T-cell (primary cell): ENCODE measurements around the gene STARD6. TPM values are rescaled to one million over a fixed set of nuclear protein-coding genes. Genes with fewer than 3 reads are reported as not detected.

Experiments used
- ATAC-seq, 4 experiments: fragments of 200-7000 bp in 3 of 4; fragments of 150-1000 bp in 1 of 4; cut with Tn5 transposase; replicated peaks in 1 of 4; 1 replicate in 3 of 4; 2 replicates in 1 of 4; pipeline ENCODE4 v1.10.0; 2021; ENCODE audit warnings: moderate library complexity in 3 of 4, mild to moderate bottlenecking in 2 of 4, moderate number of reproducible peaks in 1 of 4
- CTCF ChIA-PET, 2 donors: fragments of 300-600 bp; sonication (Branson Sonifier 250); formaldehyde crosslinking; loops; one replicate each; lab custom pipeline; 2022; ENCODE audit warnings: antibody characterized with exemption in 2 of 2; lab: Charles Lee
- POLR2A ChIA-PET, 2 donors: fragments of 300-600 bp; sonication (Branson Sonifier 250); formaldehyde crosslinking; loops; one replicate each; lab custom pipeline; 2022; ENCODE audit warnings: antibody characterized with exemption in 2 of 2; lab: Charles Lee
- DNase-seq, 35 experiments: peaks; one replicate each; pipeline versions ENCODE4 v3.0.0 to v3.0.0-alpha.2; 2013 to 2023
- H3K27ac ChIP-seq: one replicate; pipeline ENCODE4 v1.5.1; 2013; ENCODE audit warnings: low read length
- H3K27me3 ChIP-seq, 2 experiments: replicated peaks in 1 of 2; 1 replicate in 1 of 2; 2 replicates in 1 of 2; pipeline versions ENCODE4 v1.6.1 to v1.7.0; 2013; ENCODE audit warnings: low read length in 1 of 2, mixed read lengths in 1 of 2; ENCODE audit not compliant: control insufficient read depth in 2 of 2, insufficient read depth in 2 of 2; ENCODE audit errors: extremely low read depth in 1 of 2
- H3K36me3 ChIP-seq, 2 donors: 1 replicate in 1 of 2; 2 replicates in 1 of 2; pipeline versions ENCODE4 v1.6.1 to v1.7.0; 2013; ENCODE audit warnings: low read length in 1 of 2; ENCODE audit not compliant: control insufficient read depth in 2 of 2, insufficient read depth in 1 of 2; ENCODE audit errors: extremely low read depth in 1 of 2
- H3K4me1 ChIP-seq, 2 experiments: 1 replicate in 1 of 2; 2 replicates in 1 of 2; pipeline versions ENCODE4 v1.6.1 to v1.7.0; 2013; ENCODE audit warnings: low read length in 2 of 2, mixed read lengths in 1 of 2; ENCODE audit not compliant: insufficient read depth in 2 of 2, control insufficient read depth in 1 of 2; ENCODE audit errors: extremely low read depth in 1 of 2
- H3K4me3 ChIP-seq, 2 donors: 1 replicate in 1 of 2; 2 replicates in 1 of 2; pipeline versions ENCODE4 v1.5.1 to v1.7.0; 2013; ENCODE audit warnings: mild to moderate bottlenecking in 2 of 2, low read length in 1 of 2, moderate library complexity in 1 of 2; ENCODE audit not compliant: control insufficient read depth in 1 of 2; ENCODE audit errors: extremely low read depth in 1 of 2
- H3K9me3 ChIP-seq: 2 replicates; pipeline ENCODE4 v1.7.0; 2013
- H3K27ac Mint-ChIP-seq, 2 donors: one replicate each; pipeline ENCODE4 v1.8.0; 2020 to 2021; ENCODE audit warnings: mild to moderate bottlenecking in 2 of 2, mixed read lengths in 2 of 2
- H3K27me3 Mint-ChIP-seq, 2 donors: one replicate each; pipeline ENCODE4 v1.8.0; 2021 to 2022; ENCODE audit warnings: mixed read lengths in 2 of 2
- H3K36me3 Mint-ChIP-seq: one replicate; pipeline ENCODE4 v1.8.0; 2021; ENCODE audit warnings: mixed read lengths
- H3K4me1 Mint-ChIP-seq, 3 donors: one replicate each; pipeline ENCODE4 v1.8.0; 2020 to 2022; ENCODE audit warnings: mixed read lengths in 3 of 3, mild to moderate bottlenecking in 1 of 3
- H3K4me3 Mint-ChIP-seq, 3 donors: one replicate each; pipeline ENCODE4 v1.8.0; 2020 to 2022; ENCODE audit warnings: mild to moderate bottlenecking in 3 of 3, mixed read lengths in 3 of 3, moderate library complexity in 3 of 3
- H3K9me3 Mint-ChIP-seq, 3 donors: one replicate each; pipeline ENCODE4 v1.8.0; 2020 to 2022; ENCODE audit warnings: mixed read lengths in 3 of 3
- WGBS: methylation state at CpG from one replicate; pipeline ENCODE4 v1.1.5; 2013; ENCODE audit warnings: missing lambda C conversion rate; ENCODE audit not compliant: insufficient coverage; 5-methylcytosine and 5-hydroxymethylcytosine counted together
- total RNA-seq, 35 experiments: library from RNA in 6 of 35; stranded (reverse) in 6 of 35; fragments of 120-200 nt in 1 of 35; gene quantifications; one replicate each; pipeline versions ENCODE4 v1.2.1 to v1.2.4 and lab custom pipeline; 2013 to 2026

The STARD6 gene
- total RNA-seq, 5 donors from 2014 or later (not counting 1 experiment from before 2014, with no cell fraction given), result not detected

DNA sequence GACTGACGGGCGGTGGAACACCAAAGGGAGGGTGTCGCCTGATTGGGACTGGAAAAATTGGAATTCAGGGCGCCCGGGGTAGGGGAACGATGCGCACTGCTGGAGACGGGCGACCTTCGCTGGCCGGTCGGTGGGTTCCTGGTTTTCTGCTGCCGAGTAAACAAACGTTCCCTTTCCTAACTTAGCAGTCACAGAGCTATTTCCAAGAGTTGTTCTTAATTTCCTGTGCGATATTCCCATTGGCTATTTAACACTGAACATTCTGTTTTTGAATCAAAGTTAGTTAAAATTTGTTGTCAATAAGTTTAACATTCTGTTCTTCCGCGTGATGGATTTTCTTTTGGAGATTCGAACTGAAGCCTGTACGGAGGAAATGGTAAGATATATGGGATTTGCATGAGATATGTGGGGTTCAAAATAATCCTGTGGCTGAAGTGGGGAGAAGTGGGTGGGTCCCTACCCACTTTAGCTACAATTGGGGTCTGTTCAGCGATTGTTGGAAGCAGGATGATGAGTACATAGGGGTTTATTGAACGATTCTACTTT lies 910 bp upstream of the STARD6 start:
- Histone ChIP-seq H3K27me3 (no peaks in the 10 kb centered on the region), H3K9me3 (no peaks in the 10 kb centered on the region), H3K4me1 (peaks cover 0 to 8% of the 10 kb centered on the region in 2 experiments), H3K27ac (no peak overlapping the region), H3K4me3 (peak overlapping the region; percentile 89 to 93), H3K36me3 (peaks cover 0 to 2% of the 10 kb centered on the region in 2 donors)
- no peaks in the 10 kb centered on the region for H3K9me3 Mint-ChIP-seq
- H3K27ac Mint-ChIP-seq, result peak overlapping the region; percentile 90 to 94
- whole genome bisulfite sequencing, result 2% methylated on average over 12 of the region's 21 CpGs
- ChIA-PET POLR2A (interaction anchor here in 1 of 2 donors (0.8 kb wide), 1 partner anchor 135 kb away, joined by 4 read pairs; no protein-coding TSS in a partner anchor), CTCF (interaction anchor here in 1 of 2 donors (0.7 to 2.4 kb wide), 4 partner anchors 71 to 136 kb away, joined by 4 to 19 read pairs (median 10); partner anchors contain the start of gene POLI)
- peak in 1 of 4 experiments; percentile 1 for ATAC-seq
- peaks cover 3% of the 10 kb centered on the region for H3K36me3 Mint-ChIP-seq
- peaks cover 14 to 22% (median 20%) of the 10 kb centered on the region in 3 donors for H3K4me1 Mint-ChIP-seq
- H3K4me3 Mint-ChIP-seq, result peak overlapping the region; percentile 94 to 99 (median 95)
- no peaks in the 10 kb centered on the region for H3K27me3 Mint-ChIP-seq
- DNase-seq, result peak in 1 of 35 experiments; percentile 2

DNA sequence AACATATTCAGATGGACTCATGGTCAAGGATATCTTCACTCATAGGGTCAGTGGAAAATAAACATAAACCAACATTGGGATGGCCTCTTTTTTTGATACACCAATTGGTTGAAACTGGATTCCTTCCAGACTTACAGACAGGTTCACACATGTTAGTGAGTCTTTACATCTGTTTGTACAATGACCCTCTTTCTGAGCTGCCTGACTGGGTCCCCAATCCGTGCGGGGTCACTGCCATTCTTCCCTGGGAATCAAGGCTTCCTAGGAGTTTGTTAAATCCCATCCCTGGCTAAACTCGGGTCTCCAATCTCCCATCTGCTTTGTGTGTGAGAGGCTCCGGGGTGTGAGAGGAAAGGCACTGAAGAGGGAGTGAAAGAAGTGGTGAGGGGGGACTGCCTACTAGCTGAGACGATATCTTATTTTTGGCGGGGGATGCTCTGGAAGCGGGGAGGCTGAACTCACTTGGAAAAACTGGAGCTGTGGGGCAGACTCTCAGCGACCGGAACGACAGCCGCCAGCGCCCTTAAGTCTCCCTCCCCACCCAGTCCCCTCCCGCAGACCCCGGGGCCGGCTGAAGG lies 487 bp downstream of the STARD6 start:
- Mint-ChIP-seq H3K9me3 (no peaks in the 10 kb centered on the region), H3K27me3 (peaks cover 2 to 5% of the 10 kb centered on the region in 2 donors), H3K4me1 (peaks cover 14 to 22% (median 20%) of the 10 kb centered on the region in 3 donors), H3K27ac (peak overlapping the region; percentile 90 to 94), H3K36me3 (peaks cover 3% of the 10 kb centered on the region), H3K4me3 (peak overlapping the region; percentile 94 to 99 (median 95))
- 20% methylated on average over 3 of the region's 15 CpGs for whole genome bisulfite sequencing
- Histone ChIP-seq H3K4me1 (peaks cover 0 to 8% of the 10 kb centered on the region in 2 experiments), H3K36me3 (peaks cover 0 to 2% of the 10 kb centered on the region in 2 donors), H3K4me3 (peak overlapping the region; percentile 89 to 93), H3K9me3 (no peaks in the 10 kb centered on the region), H3K27ac (peak overlapping the region; percentile 70), H3K27me3 (peaks cover 0 to 4% of the 10 kb centered on the region in 2 experiments)
- CTCF ChIA-PET, result interaction anchor here (1.0 to 2.4 kb wide), 5 partner anchors 35 to 134 kb away, joined by 3 to 19 read pairs (median 4); partner anchors contain the start of genes MBD2 (in 1 of the 2) and POLI (in 1 of the 2)
- DNase-seq, result peak in 5 of 35 experiments; percentile 0 to 24 (median 1)
- ATAC-seq, result peak in 2 of 4 experiments; percentile 14 to 17
- POLR2A ChIA-PET, result interaction anchor here (0.6 to 1.0 kb wide), 3 partner anchors 88 to 145 kb away, joined by 3 to 6 read pairs (median 3); partner anchors contain the start of genes MBD2 (in 1 of the 2) and POLI (in 1 of the 2)

DNA sequence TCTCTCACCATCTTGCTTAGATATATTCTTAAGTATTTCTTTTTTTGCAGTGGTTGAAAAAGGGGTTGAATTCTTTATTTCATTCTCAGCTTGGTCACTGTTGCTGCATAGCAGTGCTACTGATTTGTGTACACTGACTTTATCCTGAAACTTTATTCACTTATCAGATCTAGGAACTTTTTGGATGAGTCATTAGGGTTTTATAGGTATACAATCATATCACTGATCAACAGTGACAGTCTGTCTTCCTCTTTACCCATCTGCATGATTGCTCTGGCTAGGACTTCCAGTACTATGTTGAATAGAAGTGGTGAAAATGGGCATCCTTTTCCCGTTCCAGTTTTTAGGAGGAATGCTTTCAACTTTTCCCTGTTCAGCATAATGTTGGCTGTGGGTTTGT lies 6.5 kb downstream of the STARD6 start:
- Mint-ChIP-seq H3K27ac (no peak overlapping the region), H3K4me1 (no peaks in the 10 kb centered on the region), H3K36me3 (no peaks in the 10 kb centered on the region), H3K4me3 (no peak overlapping the region), H3K27me3 (peaks cover 22 to 25% of the 10 kb centered on the region in 2 donors), H3K9me3 (no peaks in the 10 kb centered on the region)
- Histone ChIP-seq H3K9me3 (no peaks in the 10 kb centered on the region), H3K4me1 (no peaks in the 10 kb centered on the region), H3K27ac (no peak overlapping the region), H3K27me3 (peaks cover 0 to 4% of the 10 kb centered on the region in 2 experiments), H3K36me3 (no peaks in the 10 kb centered on the region), H3K4me3 (no peak overlapping the region)
- DNase-seq (no peak), ATAC-seq (no peak)
- CTCF ChIA-PET, result no interaction called here
- WGBS, result 100% methylated on average over 1 of the region's 1 CpG
- POLR2A ChIA-PET, result no interaction called here

DNA sequence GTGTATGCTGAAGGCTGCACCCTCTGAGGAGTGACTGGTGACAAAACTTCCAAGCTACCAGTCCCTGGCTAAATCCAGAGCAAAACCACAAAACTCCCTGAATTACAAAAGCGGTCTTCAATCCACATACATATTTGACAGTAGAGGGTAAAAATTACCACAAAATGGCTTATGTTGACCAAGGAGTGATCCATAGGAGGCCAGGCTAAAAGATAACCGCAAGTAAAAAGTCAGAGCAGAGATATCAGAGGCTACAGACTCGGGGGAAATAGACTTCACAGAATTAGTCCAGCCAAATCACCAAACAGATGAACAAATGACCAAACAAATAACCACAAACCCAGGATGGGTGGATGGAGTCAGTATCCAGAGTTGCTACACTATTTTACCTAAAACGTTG lies 19.4 kb downstream of the STARD6 start:
- H3K27ac ChIP-seq, result no peak overlapping the region
- no peak overlapping the region for H3K4me3 ChIP-seq
- CTCF ChIA-PET, result no interaction called here
- H3K4me1 ChIP-seq, result no peaks in the 10 kb centered on the region
- POLR2A ChIA-PET, result no interaction called here
- H3K27me3 ChIP-seq, result peaks cover 0 to 2% of the 10 kb centered on the region in 2 experiments
- H3K36me3 ChIP-seq, result no peaks in the 10 kb centered on the region
- Mint-ChIP-seq H3K27me3 (peaks cover 7 to 12% of the 10 kb centered on the region in 2 donors), H3K4me1 (no peaks in the 10 kb centered on the region), H3K36me3 (no peaks in the 10 kb centered on the region), H3K9me3 (peaks cover 0 to 6% (median 0%) of the 10 kb centered on the region in 3 donors), H3K27ac (no peak overlapping the region), H3K4me3 (no peak overlapping the region)
- ATAC-seq, result no peak
- no peaks in the 10 kb centered on the region for H3K9me3 ChIP-seq
- no CpG with 5 or more reads among the region's 4 CpGs for WGBS
- DNase-seq, result no peak

DNA sequence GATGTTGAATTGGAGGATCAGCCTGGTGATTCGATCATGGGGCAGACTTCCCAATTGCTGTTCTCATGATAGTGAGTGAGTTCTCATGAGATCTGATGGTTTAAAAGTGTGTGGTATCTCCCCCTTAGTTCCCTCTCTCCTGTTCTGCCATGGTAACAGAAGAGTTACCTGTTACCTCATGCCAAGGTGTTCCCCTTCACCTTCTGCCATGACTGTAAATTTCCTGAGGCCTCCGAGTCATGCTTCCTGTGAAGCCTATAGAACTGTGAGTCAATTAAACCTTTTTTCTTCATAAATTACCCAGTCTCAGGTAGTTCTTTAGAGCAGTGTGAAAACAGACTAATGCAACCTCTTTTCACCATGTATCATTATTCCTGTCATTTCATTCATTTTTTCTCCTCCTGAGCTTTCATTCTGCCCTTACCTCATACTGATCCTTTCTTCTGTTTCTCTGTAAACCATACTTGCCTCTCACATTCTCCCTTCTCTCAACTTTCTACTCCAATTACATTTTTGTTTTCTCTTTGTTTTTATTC lies 22.0 kb downstream of the STARD6 start:
- CTCF ChIA-PET, result no interaction called here
- Mint-ChIP-seq H3K27me3 (peaks cover 11 to 15% of the 10 kb centered on the region in 2 donors), H3K9me3 (peaks cover 0 to 2% (median 0%) of the 10 kb centered on the region in 3 donors), H3K27ac (no peak overlapping the region), H3K36me3 (no peaks in the 10 kb centered on the region), H3K4me3 (no peak overlapping the region), H3K4me1 (no peaks in the 10 kb centered on the region)
- no peak overlapping the region for H3K27ac ChIP-seq
- WGBS, result 57% methylated on average over 1 of the region's 2 CpGs
- H3K4me1 ChIP-seq, result no peaks in the 10 kb centered on the region
- no peaks in the 10 kb centered on the region for H3K36me3 ChIP-seq
- no peaks in the 10 kb centered on the region for H3K9me3 ChIP-seq
- H3K27me3 ChIP-seq, result peaks cover 0 to 2% of the 10 kb centered on the region in 2 experiments
- ATAC-seq (no peak), DNase-seq (no peak)
- POLR2A ChIA-PET, result no interaction called here
- no peak overlapping the region for H3K4me3 ChIP-seq

DNA sequence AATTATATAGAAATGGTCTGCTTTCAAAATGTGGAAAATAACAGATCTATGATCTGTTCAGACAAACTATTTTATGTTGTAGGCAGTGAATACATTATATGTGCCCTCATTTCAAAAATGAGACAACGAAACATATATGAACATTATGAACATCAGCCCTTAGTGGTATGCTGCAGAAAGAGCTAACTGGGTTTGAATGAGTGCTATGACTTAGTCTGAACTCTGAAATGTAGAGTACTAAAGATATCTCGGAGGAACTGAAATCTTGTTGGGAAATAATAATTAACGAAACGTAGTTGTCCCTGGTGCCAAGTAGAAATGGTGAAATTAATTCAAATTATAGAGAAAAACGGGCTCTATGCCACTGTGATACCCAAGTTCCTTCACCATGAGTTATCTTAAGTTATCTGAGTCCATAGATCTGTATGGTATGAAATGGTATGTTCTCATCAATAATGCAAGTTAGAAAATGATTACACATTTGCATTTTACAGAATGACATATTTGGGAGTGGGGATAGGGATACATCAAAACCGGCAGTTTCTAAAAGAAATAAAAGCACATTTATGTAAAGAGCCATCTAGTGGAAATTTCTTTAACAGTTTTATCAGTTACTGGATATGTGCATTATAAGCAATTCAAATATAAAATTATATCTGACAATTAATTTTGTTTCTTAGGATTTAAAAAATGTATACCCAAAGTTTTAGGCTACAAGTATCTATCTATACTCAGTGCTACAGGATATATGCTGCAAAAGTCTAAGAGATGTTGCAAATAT lies 26.7 kb downstream of the STARD6 start:
- H3K4me1 Mint-ChIP-seq, result no peaks in the 10 kb centered on the region
- CTCF ChIA-PET, result interaction anchor here (0.6 to 1.0 kb wide), 2 partner anchors 108 to 224 kb away, joined by 3 read pairs; no protein-coding TSS in a partner anchor
- H3K4me3 Mint-ChIP-seq, result no peak overlapping the region
- DNase-seq (no peak), ATAC-seq (no peak)
- WGBS, result no CpG with 5 or more reads among the region's 6 CpGs
- H3K36me3 Mint-ChIP-seq, result no peaks in the 10 kb centered on the region
- H3K4me3 ChIP-seq, result no peak overlapping the region
- POLR2A ChIA-PET, result no interaction called here
- no peak overlapping the region for H3K27ac Mint-ChIP-seq
- no peaks in the 10 kb centered on the region for H3K36me3 ChIP-seq
- H3K27me3 ChIP-seq, result no peaks in the 10 kb centered on the region
- peaks cover 8 to 11% of the 10 kb centered on the region in 2 donors for H3K27me3 Mint-ChIP-seq
- no peaks in the 10 kb centered on the region for H3K9me3 Mint-ChIP-seq
- H3K9me3 ChIP-seq, result no peaks in the 10 kb centered on the region
- H3K4me1 ChIP-seq, result no peaks in the 10 kb centered on the region
- H3K27ac ChIP-seq, result no peak overlapping the region
